SH-SY5Y (cell line): Measurements from ENCODE around the gene TDRKH.

Source experiments
- GATA2 ChIP-seq: IDR thresholded peaks from 2 replicates; pipeline ENCODE4 v1.6.1; 2011; ENCODE audit warnings: mild to moderate bottlenecking, low read depth, low read length
- GATA3 ChIP-seq: IDR thresholded peaks from 2 replicates; pipeline ENCODE4 v1.6.1; 2011; ENCODE audit warnings: low read depth, mild to moderate bottlenecking, low read length, moderate library complexity

GRCh38 chr1:151763990-151764389 lies 26.3 kb downstream of the TDRKH start:
- TF ChIP-seq GATA2 (no peak), GATA3 (no peak)
